Fibroblast of the aortic adventitia (primary cell): ENCODE measurements around the gene ZBTB12. TPM values are rescaled to one million over a fixed set of nuclear protein-coding genes. Genes with fewer than 3 reads are reported as not detected.
A peak's percentile ranks its signal among the peaks of the same experiment; 100 is the strongest.
"Not testable (repeated sequence)": the region's sequence is repeated elsewhere in the genome, so short reads cannot be mapped to it uniquely, and the experiment has no call there.

ENCODE experiments used
- DNase-seq: peaks from one replicate; pipeline ENCODE4 v3.0.0-alpha.2; 2010; ENCODE audit warnings: low read depth
- H3K4me3 ChIP-seq: 2 replicates; pipeline ENCODE4 v1.5.1; 2011; ENCODE audit warnings: low read depth, mild to moderate bottlenecking, control low read depth, low read length, moderate library complexity
- CTCF ChIP-seq: IDR thresholded peaks from 2 replicates; pipeline ENCODE4 v1.5.1; 2011; ENCODE audit warnings: mild to moderate bottlenecking, low read length, control low read depth, inconsistent platforms; ENCODE audit not compliant: insufficient read depth
- total RNA-seq: library from RNA; depleted of rRNA; stranded (reverse); fragments of >200 nt; gene quantifications from 2 replicates; pipeline ENCODE4 v1.2.3, GENCODE V29; 2012; ENCODE audit warnings: low replicate concordance

Gene ZBTB12
- total RNA-seq, 1 donor, result 3.3 TPM

- no peak for DNase-seq
- TF ChIP-seq CTCF, result no peak
Measured at GRCh38 chr6:31869343-31869742, 32.5 kb downstream of the ZBTB12 start.

GRCh38 chr6:31868658-31868971 is 33.3 kb downstream of the ZBTB12 start:
- DNase-seq, H3K4me3 ChIP-seq: not testable (repeated sequence)

More at GRCh38 chr6:31869343-31869742, 32.5 kb downstream of the ZBTB12 start:
- no peak overlapping the region for H3K4me3 ChIP-seq

- no peak for TF ChIP-seq CTCF
- DNase-seq, result no peak
- no peak overlapping the region for H3K4me3 ChIP-seq
Measured at GRCh38 chr6:31865205-31866118, 36.4 kb downstream of the ZBTB12 start.

GRCh38 chr6:31864818-31865204 is 37.1 kb downstream of the ZBTB12 start:
- no peak overlapping the region for H3K4me3 ChIP-seq
- no peak for DNase-seq
- no peak for TF ChIP-seq CTCF

GRCh38 chr6:31864123-31864562 is 37.7 kb downstream of the ZBTB12 start:
- DNase-seq, result not testable (repeated sequence)
- peak overlapping the region; percentile 82 for H3K4me3 ChIP-seq

- peak; percentile 100 for DNase-seq
- TF ChIP-seq CTCF, result no peak
- peak within 1 kb of the TSS; percentile 96 for H3K4me3 ChIP-seq
Measured at GRCh38 chr6:31862344-31863235, 39.3 kb downstream of the ZBTB12 start, which contains the start of gene NEU1. TSS of gene NEU1 (minus strand) at chr6:31862821. CDS start at chr6:31862776, 45 bp downstream.

GRCh38 chr6:31861919-31862343 is 40.0 kb downstream of the ZBTB12 start:
- DNase-seq, result peak; percentile 8
- no peak for TF ChIP-seq CTCF
- H3K4me3 ChIP-seq, result peak overlapping the region; percentile 96
